Caki2 (cell line): ENCODE data around the gene FTO. TPM values are rescaled to one million over a fixed set of nuclear protein-coding genes. Genes with fewer than 3 reads are reported as not detected.
"Not testable (repeated sequence)": the region's sequence is repeated elsewhere in the genome, so short reads cannot be mapped to it uniquely, and the experiment has no call there.

Experiments
- DNase-seq: peaks from one replicate; pipeline ENCODE4 v3.0.0-alpha.2; 2015; ENCODE audit warnings: low read depth
- in situ Hi-C: cut with HindIII; loops from 2 replicates; pipeline ENCODE4 v1.10.0; 2016; ENCODE audit warnings: low sequenced_read_pairs, low pct_unique_long_range_greater_than_20kb, mixed read lengths
- total RNA-seq: library from RNA; depleted of rRNA; stranded (reverse); fragments of >200 nt; shearing (Covaris generic); gene quantifications from 2 replicates; pipeline ENCODE4 v1.2.3, GENCODE V29; 2014; ENCODE audit warnings: low replicate concordance

Gene FTO
- total RNA-seq, 1 experiment from 2014 or later, result 45.9 TPM

DNA sequence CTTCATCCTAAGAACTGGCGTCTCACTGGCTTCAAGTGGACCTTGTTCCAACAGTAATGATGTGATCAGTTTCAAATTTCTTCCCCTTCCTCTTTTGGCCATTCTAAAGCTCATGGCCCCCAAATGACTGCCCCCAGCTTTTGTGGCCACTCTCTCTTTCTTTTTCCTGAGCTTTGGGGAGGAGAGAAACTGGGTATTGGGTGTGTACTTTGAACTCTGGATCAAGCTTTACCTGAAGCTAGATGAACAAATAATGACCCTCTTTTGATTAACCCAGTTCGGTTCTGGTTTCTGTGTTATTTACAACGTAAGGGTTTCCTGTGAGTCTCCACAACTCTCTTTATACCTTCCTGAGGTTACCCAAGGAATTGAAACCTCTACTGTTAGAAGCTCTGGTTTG lies 132.7 kb downstream of the FTO start:
- no peak for DNase-seq
- in situ Hi-C loops, result no loop called here

DNA sequence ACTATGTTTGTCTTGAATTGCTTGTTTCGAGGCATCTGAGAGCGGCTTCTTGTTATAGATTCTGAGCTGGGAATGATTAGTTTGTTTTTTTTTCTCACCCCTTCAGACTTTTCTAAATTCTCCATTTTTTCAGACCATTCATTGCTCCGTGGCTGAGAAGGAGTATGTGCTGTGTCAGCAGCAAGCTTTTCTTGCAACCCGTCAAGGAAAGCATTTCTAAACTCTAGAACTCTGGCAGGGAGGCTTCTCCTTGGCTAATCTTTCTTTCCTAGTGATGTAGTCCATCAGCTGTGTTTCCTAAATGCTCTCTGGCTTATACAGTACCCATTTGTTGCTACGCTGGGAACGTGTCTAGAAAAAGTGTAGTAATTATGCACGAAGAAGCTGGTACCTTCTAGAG lies 133.5 kb downstream of the FTO start:
- in situ Hi-C loops, result no loop called here
- DNase-seq, result no peak

DNA sequence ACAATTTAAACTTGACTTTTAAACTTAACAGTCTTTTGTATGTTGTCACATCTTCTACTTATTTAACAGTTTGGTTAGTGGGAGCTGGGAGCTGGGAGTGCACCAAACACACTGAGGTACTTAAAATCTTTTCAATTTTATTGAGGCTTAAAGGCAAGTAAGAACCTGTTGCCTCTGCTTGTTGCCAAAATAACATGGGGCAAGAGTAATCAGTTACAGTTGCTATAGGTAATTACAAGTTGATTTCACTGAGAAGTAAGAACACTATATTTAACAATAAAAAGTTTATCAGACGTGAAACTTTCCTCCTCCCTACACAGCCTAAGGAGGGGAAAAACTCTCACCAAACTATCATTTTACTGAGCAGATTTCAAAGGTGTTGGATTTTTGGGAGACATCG lies 135.2 kb downstream of the FTO start:
- no peak for DNase-seq
- in situ Hi-C loops, result no loop called here

DNA sequence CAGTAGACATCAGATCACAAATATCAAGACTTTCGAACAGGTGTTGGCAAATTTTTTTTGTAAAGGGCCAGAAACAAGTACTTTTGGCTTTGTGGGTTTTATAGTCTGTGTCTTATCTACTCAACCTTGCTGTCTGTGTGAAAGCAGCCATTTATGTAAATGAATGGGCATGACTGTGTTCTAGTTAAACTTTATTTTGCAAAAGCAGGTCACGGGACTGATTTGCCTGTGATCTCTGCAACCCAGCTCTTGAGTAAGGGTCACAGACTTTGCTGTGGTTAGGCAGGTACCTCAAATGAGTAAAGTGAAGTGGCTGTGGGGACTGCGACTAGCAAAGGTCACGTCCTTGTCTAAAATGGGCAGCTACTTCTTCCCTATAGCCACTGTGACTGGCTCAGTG lies 136.5 kb downstream of the FTO start:
- in situ Hi-C loops, result no loop called here
- peak; percentile 7 for DNase-seq

DNA sequence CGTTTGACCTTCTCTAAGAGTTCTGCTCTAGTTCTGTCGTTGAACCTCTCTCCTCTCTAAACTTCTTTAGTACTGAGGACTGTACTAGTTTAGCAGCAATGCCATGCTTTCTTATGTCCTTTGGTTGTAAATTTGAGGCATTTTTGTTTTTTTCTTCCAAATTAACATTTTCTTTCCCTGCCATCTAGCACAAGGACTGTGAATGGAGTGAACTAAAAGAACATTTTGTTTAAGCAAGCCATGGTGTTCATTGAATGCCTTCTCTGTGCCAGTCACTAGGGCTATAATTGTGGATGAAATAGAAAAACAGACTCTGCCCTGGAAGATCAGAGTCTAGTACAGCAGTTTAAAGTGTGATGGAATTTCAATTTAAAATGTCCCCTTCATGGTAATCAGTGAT lies 137.9 kb downstream of the FTO start:
- in situ Hi-C loops, result no loop called here
- no peak for DNase-seq

DNA sequence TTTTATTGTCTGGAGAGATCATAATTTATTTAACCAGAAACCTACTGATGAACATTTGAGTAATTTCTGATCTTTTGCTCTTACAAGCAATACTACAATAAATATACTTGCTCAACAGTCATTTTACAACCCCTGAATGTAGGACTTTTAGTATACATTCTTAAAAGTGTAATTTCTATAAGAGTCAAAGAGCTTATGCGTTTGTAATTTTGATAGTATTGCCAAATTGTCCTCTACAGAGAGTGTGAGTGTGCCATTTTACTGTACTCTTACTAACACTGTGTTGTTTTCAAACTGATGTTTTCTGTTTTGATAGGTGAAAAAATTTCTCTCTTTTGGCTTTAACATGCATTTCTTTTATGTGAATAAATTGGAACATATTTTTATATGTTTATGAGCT lies 139.1 kb downstream of the FTO start:
- in situ Hi-C loops, result no loop called here
- DNase-seq, result no peak

DNA sequence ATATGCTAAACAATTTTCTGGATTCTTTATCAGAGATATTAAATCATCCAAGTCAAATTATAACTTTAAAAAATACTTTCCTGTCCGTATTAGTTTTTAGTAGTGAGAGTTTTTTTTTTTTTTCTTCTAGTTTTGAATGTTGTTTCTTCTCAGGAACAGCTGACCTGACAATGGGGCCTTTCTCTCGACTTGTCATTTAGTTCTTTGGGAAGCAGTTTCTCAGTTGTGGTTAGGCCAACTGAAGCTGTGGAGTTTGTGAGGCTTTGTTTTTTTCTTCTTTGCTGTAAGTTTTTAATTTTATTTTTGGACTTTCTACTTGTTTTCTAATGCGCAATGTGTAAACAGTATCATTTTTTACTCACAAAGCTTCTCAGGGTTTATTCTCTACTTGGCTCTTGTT lies 140.8 kb downstream of the FTO start:
- no peak for DNase-seq
- in situ Hi-C loops, result no loop called here

DNA sequence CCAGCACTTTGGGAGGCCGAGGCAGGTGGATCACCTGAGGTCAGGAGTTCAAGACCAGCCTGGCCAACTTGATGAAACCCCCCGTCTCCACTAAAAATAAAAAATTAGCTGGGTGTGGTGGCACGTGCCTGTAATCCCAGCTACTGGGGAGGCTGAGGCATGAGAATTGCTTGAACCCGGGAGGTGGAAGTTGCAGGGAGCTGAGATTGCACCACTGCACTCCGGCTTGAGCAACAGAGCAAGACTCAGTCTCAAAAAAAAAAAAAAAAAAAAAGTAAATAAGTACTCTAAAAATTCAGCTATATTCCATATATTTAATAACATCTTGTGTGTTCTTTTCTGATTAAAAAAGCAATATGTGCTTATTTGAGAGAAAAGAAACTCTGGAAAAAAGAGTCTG lies 142.6 kb downstream of the FTO start:
- DNase-seq, in situ Hi-C loops: not testable (repeated sequence)

DNA sequence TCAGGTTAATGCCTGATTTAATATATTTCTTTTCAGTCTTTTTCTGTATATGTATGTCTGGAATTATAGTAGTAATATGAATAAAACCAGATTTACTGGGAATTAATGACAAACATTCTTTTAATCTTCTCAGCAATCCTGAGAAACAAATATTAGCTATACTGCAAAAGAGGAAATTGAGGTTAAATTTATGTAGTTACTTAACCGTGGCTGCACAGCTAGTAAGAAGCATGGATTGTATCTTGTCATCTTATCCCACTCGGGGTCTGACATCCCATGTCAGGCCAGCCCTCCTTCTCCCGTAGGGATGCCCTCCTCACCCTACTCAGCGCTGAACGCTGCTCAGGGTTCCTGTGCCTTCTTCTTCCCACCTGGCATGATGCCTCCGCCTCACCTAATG lies 143.0 kb downstream of the FTO start:
- DNase-seq, result no peak
- in situ Hi-C loops, result no loop called here

DNA sequence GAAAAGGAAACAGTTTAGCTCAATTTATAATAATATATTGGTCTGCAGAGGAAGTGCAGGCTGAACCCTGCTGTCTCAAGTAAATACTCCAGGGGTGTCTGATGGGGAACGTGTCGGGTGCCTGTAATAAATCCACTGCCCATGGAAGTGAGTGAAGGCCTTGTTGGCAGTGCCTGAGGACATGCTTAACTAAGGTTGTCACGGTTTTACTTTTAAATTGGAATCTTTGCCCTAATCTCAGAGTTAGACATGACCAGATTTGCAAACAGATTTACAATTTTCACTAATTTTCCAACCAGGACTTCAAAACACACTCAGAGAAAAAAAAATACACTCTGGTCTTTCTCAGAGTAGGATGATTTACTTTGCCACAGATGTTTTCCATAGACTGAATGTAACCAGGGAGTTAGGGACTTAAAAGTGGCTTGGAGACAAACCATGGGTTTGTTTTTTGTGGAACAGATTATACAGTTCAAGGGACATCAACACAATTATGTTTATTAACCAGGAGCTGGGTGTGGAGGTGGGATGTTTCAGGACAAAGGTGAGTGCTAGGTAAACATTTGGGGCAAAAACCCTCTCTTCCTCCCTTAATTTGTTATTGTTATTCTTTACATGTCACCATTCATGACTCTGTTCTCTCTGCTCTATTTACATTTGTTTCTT lies 144.5 kb downstream of the FTO start:
- DNase-seq, result peak; percentile 17
- in situ Hi-C loops, result no loop called here

DNA sequence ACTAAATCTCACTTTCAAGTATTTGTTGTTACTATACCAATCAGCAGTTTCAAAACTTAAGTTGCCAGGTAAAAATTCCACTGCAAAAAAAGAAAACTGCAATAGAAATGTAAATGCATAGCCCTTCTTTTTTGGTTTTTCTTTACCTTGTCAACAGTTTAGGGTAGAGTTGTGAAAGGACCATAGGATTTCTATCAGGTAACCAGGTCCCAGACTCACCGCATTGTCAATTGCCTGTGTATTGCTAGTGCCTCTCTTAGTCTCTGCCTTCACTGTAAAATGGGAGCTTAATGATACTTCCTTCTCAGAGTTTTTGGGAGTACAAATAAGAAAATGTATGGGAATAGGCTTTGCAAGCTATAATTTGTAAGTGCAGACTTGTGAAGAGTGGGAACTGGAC lies 145.0 kb downstream of the FTO start:
- in situ Hi-C loops, result no loop called here
- DNase-seq, result no peak

DNA sequence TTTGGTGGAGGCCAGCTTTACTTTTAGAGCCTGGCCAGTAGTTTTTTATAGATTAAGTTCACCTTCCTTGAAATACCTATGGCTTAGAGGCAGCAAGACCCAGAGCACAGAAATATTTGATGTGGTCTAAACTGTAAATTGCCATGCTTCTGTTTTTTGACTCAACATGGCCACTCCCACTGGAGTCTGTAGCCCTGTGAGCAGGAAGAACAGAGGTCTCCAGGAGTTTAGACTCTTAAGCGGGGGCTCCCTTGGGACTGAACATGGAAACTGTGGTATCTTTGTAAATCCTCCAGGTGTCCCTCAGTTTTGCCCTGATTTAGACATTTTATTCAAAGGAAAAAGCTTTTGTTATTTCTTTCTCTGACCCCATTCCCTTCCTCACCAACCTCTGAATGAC lies 145.6 kb downstream of the FTO start:
- in situ Hi-C loops, result no loop called here
- no peak for DNase-seq

DNA sequence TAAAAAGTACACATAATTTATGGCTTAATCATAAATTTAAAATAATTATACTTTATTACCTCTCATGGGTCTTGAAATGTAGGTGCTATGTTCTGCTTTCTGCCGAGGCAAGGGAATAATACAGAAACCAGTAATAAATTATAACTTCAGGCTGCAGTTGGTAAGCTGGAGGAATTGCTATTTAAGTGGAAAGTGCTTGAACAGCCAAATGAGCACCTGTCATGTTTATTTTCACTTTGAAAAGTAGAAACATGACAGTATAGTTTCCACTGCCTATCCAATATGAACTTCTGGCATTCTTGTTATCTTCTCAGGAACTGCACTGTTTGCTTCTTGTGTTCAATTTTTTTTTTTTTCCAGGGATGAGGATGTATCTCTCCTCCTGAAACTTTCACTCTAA lies 146.0 kb downstream of the FTO start:
- in situ Hi-C loops, result no loop called here
- DNase-seq, result no peak

DNA sequence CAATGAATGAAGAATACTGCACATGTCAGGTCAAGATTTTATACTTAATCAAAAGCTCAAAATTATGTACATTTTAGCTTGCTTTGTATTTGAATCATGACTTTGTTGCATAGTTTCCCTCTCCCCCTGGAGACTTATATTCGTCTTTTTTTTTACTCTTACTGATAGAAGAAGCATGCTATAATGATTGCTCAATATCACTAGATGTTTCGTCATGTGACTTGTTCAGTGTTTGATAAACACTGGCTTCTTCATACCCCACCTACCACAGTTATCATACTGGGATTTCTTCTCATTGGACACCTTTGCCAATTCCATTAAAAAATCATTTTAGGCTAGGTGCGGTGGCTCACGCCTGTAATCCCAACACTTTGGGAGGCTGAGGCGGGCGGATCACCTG lies 148.7 kb downstream of the FTO start:
- no peak for DNase-seq
- in situ Hi-C loops, result no loop called here

DNA sequence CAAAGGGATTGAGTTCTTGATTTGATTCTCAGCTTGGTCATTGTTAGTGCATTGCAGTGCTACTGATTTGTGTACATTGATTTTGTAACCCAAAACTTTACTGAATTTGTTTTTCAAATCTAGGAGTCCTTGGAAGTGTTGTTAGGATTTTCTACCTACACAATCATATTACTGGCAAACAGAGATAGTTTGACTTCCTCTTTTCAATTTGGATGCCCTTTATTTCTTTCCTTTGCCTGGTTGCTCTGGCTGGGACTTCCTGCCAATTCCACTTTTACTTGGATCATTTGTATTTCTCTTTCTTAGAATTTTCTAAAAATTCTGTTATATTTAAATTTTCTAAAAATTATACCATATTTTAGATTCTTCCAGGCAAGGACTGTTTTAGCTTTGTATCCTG lies 151.1 kb downstream of the FTO start:
- in situ Hi-C loops, result no loop called here

DNA sequence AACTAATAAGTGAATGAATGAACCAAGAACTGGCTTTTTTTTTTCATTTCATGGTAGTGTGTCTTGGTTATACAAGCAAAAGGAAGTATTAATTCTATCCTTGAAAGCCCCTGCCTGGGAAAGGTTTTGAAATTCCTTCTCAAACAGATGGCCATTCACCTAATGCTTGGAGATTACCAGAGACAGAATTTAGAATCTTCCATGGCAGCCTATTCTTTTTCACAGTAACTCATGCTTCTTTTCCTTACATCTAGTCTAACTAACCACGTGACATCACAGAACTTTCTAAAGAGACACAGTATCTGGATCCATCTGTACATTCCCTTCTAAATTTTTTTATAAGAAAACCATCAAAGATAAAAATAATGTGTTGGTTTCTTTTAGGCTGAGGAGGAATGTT lies 151.6 kb downstream of the FTO start:
- no peak for DNase-seq
- in situ Hi-C loops, result no loop called here

More for the DNA sequence above, 151.1 kb downstream of the FTO start:
- no peak for DNase-seq

DNA sequence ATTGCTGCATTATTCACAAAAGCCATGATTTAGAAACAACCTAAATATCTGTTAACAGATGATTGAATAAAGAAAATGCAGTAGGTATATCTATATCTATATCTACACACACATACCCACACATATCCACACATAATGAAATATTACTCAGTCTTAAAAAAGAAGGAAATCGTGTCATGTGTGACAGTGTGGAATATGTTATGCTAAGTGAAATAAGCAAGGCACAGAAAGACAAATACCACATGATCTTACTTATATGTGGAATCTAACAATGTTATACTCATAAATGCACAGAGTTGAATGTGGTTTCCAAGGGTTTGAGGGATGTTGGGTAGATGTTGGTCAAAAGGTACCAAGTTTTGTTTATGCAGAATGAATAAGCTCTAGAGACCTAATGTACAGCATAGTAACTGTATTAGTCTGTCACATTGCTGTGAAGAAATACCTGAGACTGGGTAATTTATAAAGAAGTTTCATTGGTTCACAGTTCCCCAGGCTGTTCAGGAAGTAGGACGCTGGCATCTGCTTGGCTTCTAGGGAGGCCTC lies 156.1 kb downstream of the FTO start:
- in situ Hi-C loops, result no loop called here
- no peak for DNase-seq

DNA sequence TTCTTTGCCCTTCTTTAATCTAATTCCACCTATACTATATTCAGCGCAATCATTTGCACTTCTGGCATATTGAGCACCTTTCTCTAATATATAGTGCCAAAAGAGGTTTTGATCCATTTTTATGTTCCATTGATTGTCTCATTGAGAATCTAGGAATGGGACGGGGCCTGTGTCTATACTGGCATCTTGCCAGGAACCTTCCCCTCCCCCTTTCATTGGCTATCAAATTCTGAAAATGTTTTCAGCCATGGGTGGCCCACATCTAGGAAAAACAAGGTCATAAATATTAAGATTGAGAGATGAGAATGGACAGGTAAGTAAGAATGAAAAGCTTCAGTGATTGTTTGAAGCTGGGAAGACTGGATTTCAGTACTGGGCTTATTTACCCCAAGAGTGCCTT lies 159.9 kb downstream of the FTO start:
- in situ Hi-C loops, result no loop called here
- no peak for DNase-seq

DNA sequence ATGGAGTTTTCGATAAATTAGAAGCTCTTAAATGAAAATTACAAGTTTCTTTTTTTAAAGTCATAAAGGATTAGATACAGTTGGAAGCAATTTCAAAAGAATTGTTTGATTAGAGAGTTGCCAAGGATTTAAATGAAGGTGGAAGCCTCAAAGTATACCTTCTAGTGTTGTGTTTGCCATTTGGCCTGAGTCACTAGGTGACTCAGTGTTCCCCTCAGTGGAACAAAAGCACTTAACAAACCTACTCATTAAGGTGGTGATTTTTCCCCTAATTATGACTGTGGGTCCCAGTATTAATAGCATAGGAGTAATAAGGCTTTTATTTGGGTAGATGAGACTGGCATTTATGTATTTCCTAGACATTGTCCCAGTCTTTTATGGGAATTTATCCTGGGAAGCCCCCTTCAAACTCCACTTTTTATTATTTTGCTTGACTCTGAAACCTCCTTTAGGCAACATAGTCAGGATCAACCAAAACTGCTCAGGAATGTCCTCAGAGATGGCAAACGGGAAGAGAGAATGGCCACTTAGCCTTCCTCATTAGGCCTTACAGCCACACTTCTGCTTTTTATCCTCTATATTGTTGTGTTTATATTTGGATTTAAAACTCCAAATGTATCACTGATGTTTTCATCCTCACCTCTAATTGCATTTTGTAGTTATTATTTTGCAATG lies 161.0 kb downstream of the FTO start:
- in situ Hi-C loops, result no loop called here
- DNase-seq, result peak; percentile 34

DNA sequence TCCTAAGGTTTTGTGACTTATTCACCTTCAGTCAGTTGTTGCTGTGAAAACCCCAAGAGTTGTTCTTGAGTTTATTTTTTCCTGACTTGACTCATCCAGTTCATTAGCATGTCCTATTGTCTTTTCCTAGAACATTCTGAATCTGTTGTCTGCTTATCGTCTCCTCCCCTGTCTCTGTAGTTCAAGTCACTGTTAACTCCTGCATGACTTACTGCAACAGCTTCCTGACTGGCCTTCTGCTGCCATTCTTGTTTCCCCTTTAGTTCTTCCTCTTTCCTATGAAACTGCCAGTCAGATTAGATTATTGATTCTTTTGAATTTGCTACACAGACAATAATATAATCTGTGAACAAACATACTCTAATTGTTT lies 161.5 kb downstream of the FTO start:
- DNase-seq, result peak; percentile 62
- in situ Hi-C loops, result no loop called here
